Stomach (tissue), 4 donors: ENCODE data around the gene STIP1.

Experiments used
- CTCF ChIP-seq, 7 experiments: fragments of 450-650 bp in 4 of 7; fragments of 200-600 bp in 3 of 7; sonication (generic) in 3 of 7; IDR thresholded peaks; one replicate each; pipeline ENCODE4 v1.5.1; 2016 to 2019; ENCODE audit warnings: antibody characterized with exemption in 7 of 7, control low read depth in 2 of 7, mild to moderate bottlenecking in 1 of 7
- EP300 ChIP-seq: sonication (generic); formaldehyde crosslinking; IDR thresholded peaks from one replicate; pipeline ENCODE4 v1.6.1; 2017; ENCODE audit warnings: antibody characterized with exemption
- POLR2A ChIP-seq, 4 donors: fragments of 450-650 bp; IDR thresholded peaks; one replicate each; pipeline ENCODE4 v1.6.1; 2016; ENCODE audit warnings: antibody characterized with exemption in 4 of 4, control low read depth in 2 of 4, mild to moderate bottlenecking in 1 of 4, moderate library complexity in 1 of 4
- POLR2AphosphoS5 ChIP-seq, 3 donors: sonication (generic); formaldehyde crosslinking; IDR thresholded peaks; one replicate each; pipeline ENCODE4 v1.6.1; 2016; ENCODE audit warnings: antibody characterized with exemption in 3 of 3

DNA sequence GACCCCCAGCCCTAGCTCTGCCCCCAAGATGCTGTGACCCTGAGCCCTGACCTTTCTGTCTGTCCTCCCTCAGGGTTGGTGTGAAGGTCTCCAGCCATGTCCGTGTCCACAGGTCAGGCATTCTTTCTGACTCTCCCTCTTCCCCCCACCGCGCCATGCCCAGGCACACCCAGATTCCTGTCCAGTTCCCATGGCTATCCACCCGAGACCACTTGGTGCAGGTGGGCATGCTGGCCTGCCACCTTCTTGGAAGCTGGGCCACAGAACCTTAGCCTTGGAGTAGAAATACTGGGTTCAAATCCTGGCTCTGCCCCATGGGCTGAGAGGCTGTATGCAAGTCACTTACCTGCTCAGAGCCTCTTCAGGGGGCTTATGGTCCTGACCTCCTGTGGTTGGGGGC lies 63.1 kb downstream of the STIP1 start:
- TF ChIP-seq CTCF (IDR thresholded peaks at IDR 0.05) (no peak), EP300 (no peak), POLR2A (IDR thresholded peaks at IDR 0.05) (no peak), POLR2AphosphoS5 (IDR thresholded peaks at IDR 0.05) (no peak)
